IMR-90 (cell line): ENCODE measurements around the gene ABLIM3. TPM values are rescaled to one million over a fixed set of nuclear protein-coding genes. Genes with fewer than 3 reads are reported as not detected.

Experiments
- ATAC-seq: fragments of 200-7000 bp; cut with Tn5 transposase; 2 replicates; pipeline ENCODE4 v1.9.1; 2020; ENCODE audit warnings: low read depth, mild to moderate bottlenecking, moderate library complexity
- BruUV-seq: library from RNA; stranded (reverse); fragments of 400-500 nt; replicated peaks from 2 replicates; lab custom pipeline; 2021; lab: Mats Ljungman, UMichigan
- CTCF ChIA-PET: fragments of 300-600 bp; formaldehyde crosslinking; extraction: SDS; loops from one replicate; lab custom pipeline; 2021; ENCODE audit warnings: antibody characterized with exemption; lab: Yijun Ruan, JAX
- POLR2A ChIA-PET: fragments of 300-600 bp; sonication (Branson Sonifier 250); formaldehyde crosslinking; loops from one replicate; lab custom pipeline; 2022; ENCODE audit warnings: antibody characterized with exemption; ENCODE audit not compliant: unreplicated experiment; lab: Charles Lee
- DNase-seq: peaks from one replicate; pipeline ENCODE4 v3.0.0; 2013
- H2AFZ ChIP-seq: replicated peaks from 2 replicates; pipeline ENCODE3; 2013; ENCODE audit warnings: low read length, mild to moderate bottlenecking; ENCODE audit not compliant: poor library complexity
- H2AK5ac ChIP-seq: 2 replicates; pipeline ENCODE4 v1.6.1; 2013; ENCODE audit warnings: low read depth, low read length, inconsistent platforms
- H2AK9ac ChIP-seq: replicated peaks from 2 replicates; pipeline ENCODE3; 2013; ENCODE audit warnings: mild to moderate bottlenecking, low read depth, low read length, moderate library complexity; ENCODE audit not compliant: poor library complexity
- H2BK120ac ChIP-seq: 2 replicates; pipeline ENCODE4 v1.6.1; 2013; ENCODE audit warnings: low read depth, low read length, inconsistent platforms
- H2BK15ac ChIP-seq: 3 replicates; pipeline ENCODE4 v1.6.1; 2013; ENCODE audit warnings: low read depth, low read length, inconsistent platforms
- H2BK20ac ChIP-seq: 2 replicates; pipeline ENCODE4 v1.6.1; 2013; ENCODE audit warnings: low read depth, mild to moderate bottlenecking, inconsistent platforms, low read length, moderate library complexity
- H2BK5ac ChIP-seq: 2 replicates; pipeline ENCODE4 v1.6.1; 2013; ENCODE audit warnings: mild to moderate bottlenecking, low read depth, low read length, inconsistent platforms; ENCODE audit not compliant: poor library complexity, severe bottlenecking
- H3K14ac ChIP-seq: replicated peaks from 2 replicates; pipeline ENCODE4 v1.6.1; 2013; ENCODE audit warnings: low read depth, low read length, inconsistent platforms
- H3K18ac ChIP-seq: 2 replicates; pipeline ENCODE4 v1.6.1; 2013; ENCODE audit warnings: low read depth, low read length, control low read depth
- H3K23ac ChIP-seq: 2 replicates; pipeline ENCODE4 v1.6.1; 2013; ENCODE audit warnings: low read depth, low read length, inconsistent platforms
- H3K27ac ChIP-seq: 2 replicates; pipeline ENCODE4 v1.5.1; 2013; ENCODE audit warnings: mild to moderate bottlenecking, control low read depth, low read length; ENCODE audit not compliant: insufficient read depth
- H3K27me3 ChIP-seq: 2 replicates; pipeline ENCODE4 v1.6.1; 2013; ENCODE audit warnings: low read length; ENCODE audit not compliant: control insufficient read depth, insufficient read depth
- H3K36me3 ChIP-seq: 2 replicates; pipeline ENCODE4 v1.6.1; 2013; ENCODE audit warnings: low read length, mixed read lengths; ENCODE audit not compliant: control insufficient read depth, insufficient read depth
- H3K4ac ChIP-seq: 2 replicates; pipeline ENCODE4 v1.6.1; 2013; ENCODE audit warnings: low read depth, low read length, inconsistent platforms
- H3K4me1 ChIP-seq: 2 replicates; pipeline ENCODE4 v1.6.1; 2013; ENCODE audit warnings: low read length, mixed read lengths; ENCODE audit not compliant: control insufficient read depth, insufficient read depth
- H3K4me2 ChIP-seq: 2 replicates; pipeline ENCODE4 v1.6.1; 2013; ENCODE audit warnings: low read depth, mild to moderate bottlenecking, control low read depth, low read length, moderate library complexity
- H3K4me3 ChIP-seq: 2 replicates; pipeline ENCODE4 v1.5.1; 2013; ENCODE audit warnings: low read depth, mild to moderate bottlenecking, control low read depth, low read length, moderate library complexity; ENCODE audit not compliant: insufficient read depth
- H3K56ac ChIP-seq: 2 replicates; pipeline ENCODE4 v1.6.1; 2013; ENCODE audit warnings: low read length, inconsistent platforms; ENCODE audit not compliant: insufficient read depth; ENCODE audit errors: extremely low read depth
- H3K79me1 ChIP-seq, 2 experiments: 2 replicates each; pipeline ENCODE4 v1.6.1; 2013; ENCODE audit warnings: low read length in 2 of 2, inconsistent platforms in 1 of 2, low read depth in 1 of 2
- H3K9ac ChIP-seq: 2 replicates; pipeline ENCODE4 v1.6.1; 2013; ENCODE audit warnings: low read depth, low read length, control low read depth
- H3K9me1 ChIP-seq: 2 replicates; pipeline ENCODE4 v1.6.1; 2013; ENCODE audit warnings: low read length, inconsistent platforms; ENCODE audit not compliant: insufficient read depth
- H3K9me3 ChIP-seq: 2 replicates; pipeline ENCODE4 v1.6.1; 2013; ENCODE audit warnings: low read length; ENCODE audit not compliant: control insufficient read depth, insufficient read depth
- H4K20me1 ChIP-seq: 2 replicates; pipeline ENCODE4 v1.6.1; 2013; ENCODE audit warnings: low read length, inconsistent platforms; ENCODE audit not compliant: insufficient read depth
- H4K5ac ChIP-seq: 2 replicates; pipeline ENCODE4 v1.6.1; 2013; ENCODE audit warnings: mild to moderate bottlenecking, low read depth, low read length, control low read depth
- H4K8ac ChIP-seq, 2 experiments: 2 replicates each; pipeline ENCODE4 v1.6.1; 2013; ENCODE audit warnings: low read depth in 2 of 2, low read length in 2 of 2, control low read depth in 1 of 2, inconsistent platforms in 1 of 2
- H4K91ac ChIP-seq: 2 replicates; pipeline ENCODE4 v1.6.1; 2013; ENCODE audit warnings: low read depth, low read length, inconsistent platforms; ENCODE audit not compliant: insufficient read depth
- CEBPB ChIP-seq: IDR thresholded peaks from 2 replicates; pipeline ENCODE4 v1.6.1; 2012; ENCODE audit warnings: low read depth, low read length, improper control_type of control experiment
- CHD1 ChIP-seq: IDR thresholded peaks from 2 replicates; pipeline ENCODE4 v1.6.1; 2012; ENCODE audit warnings: low read depth, low read length, improper control_type of control experiment
- ELK1 ChIP-seq: fragments of 150-350 bp; IDR thresholded peaks from 2 replicates; pipeline ENCODE4 v1.6.1; 2016; ENCODE audit warnings: low read depth, mild to moderate bottlenecking, low read length, moderate library complexity, borderline replicate concordance
- FOS ChIP-seq: fragments of 150-350 bp; IDR thresholded peaks from 2 replicates; pipeline ENCODE4 v1.6.1; 2016; ENCODE audit warnings: low read depth, low read length
- MAFK ChIP-seq: IDR thresholded peaks from 2 replicates; pipeline ENCODE4 v1.6.1; 2012; ENCODE audit warnings: low read depth, low read length, improper control_type of control experiment
- MXI1 ChIP-seq: IDR thresholded peaks from 2 replicates; pipeline ENCODE4 v1.6.1; 2012; ENCODE audit warnings: low read depth, mild to moderate bottlenecking, low read length, moderate library complexity, borderline replicate concordance
- POLR2A ChIP-seq: IDR thresholded peaks from 2 replicates; pipeline ENCODE4 v1.6.1; 2012; ENCODE audit warnings: mild to moderate bottlenecking, low read depth, low read length
- RAD21 ChIP-seq: IDR thresholded peaks from 2 replicates; pipeline ENCODE4 v1.6.1; 2012; ENCODE audit warnings: low read length, improper control_type of control experiment
- RCOR1 ChIP-seq: IDR thresholded peaks from 2 replicates; pipeline ENCODE4 v1.6.1; 2012; ENCODE audit warnings: mild to moderate bottlenecking, low read length, improper control_type of control experiment; ENCODE audit not compliant: insufficient replicate concordance
- RFX5 ChIP-seq: IDR thresholded peaks from 2 replicates; pipeline ENCODE4 v1.8.0; 2012; ENCODE audit warnings: low read depth, mild to moderate bottlenecking, low read length, moderate library complexity
- SMC3 ChIP-seq: fragments of 150-350 bp; IDR thresholded peaks from 2 replicates; pipeline ENCODE4 v1.6.1; 2016; ENCODE audit warnings: low read depth, mild to moderate bottlenecking, antibody characterized with exemption, low read length, moderate library complexity
- whole genome bisulfite sequencing, 2 experiments: methylation state at CpG; one replicate each; pipeline versions ENCODE4 v1.1.5 to v1.1.7; 2013; ENCODE audit warnings: missing lambda C conversion rate in 2 of 2; ENCODE audit not compliant: insufficient read length in 1 of 2; ENCODE audit errors: extremely low coverage in 2 of 2; 5-methylcytosine and 5-hydroxymethylcytosine counted together
- dilution Hi-C: fragments of 300-500 bp; cut with HindIII; formaldehyde crosslinking; loops from one replicate; pipeline ENCODE4 v1.14.3; 2018; ENCODE audit warnings: low sequenced_read_pairs; ENCODE audit not compliant: unreplicated experiment
- in situ Hi-C: fragments of 300-500 bp; cut with MboI; formaldehyde crosslinking; loops from 3 replicates; pipeline ENCODE4 v1.14.3; 2019; ENCODE audit warnings: low sequenced_read_pairs, inconsistent platforms, mixed read lengths
- intact Hi-C: fragments of 100-400 bp; cut with micrococcal nuclease; formaldehyde crosslinking; loops from 2 replicates; pipeline ENCODE4 v1.10.0; 2022
- polyA plus RNA-seq, 3 experiments: library from polyadenylated mRNA; depleted of rRNA; stranded (reverse); fragments of >200 nt; gene quantifications; 2 replicates each; pipeline ENCODE4 v1.2.3, GENCODE V29; 2012; ENCODE audit warnings: low replicate concordance in 1 of 3
- total RNA-seq: library from RNA; depleted of rRNA; stranded (reverse); fragments of >200 nt; gene quantifications from 2 replicates; pipeline ENCODE4 v1.2.3, GENCODE V29; 2012
- TF ChIP-seq, protein P1 (sequence below): conservative IDR thresholded peaks from 2 replicates; pipeline ENCODE4 v1.5.1; 2012; ENCODE audit warnings: mild to moderate bottlenecking, low read depth, low read length, improper control_type of control experiment
- TF ChIP-seq, protein P2 (sequence below): fragments of 150-350 bp; IDR thresholded peaks from 2 replicates; pipeline ENCODE4 v1.6.1; 2017; ENCODE audit warnings: mild to moderate bottlenecking, antibody characterized with exemption, low read length, low read depth

ABLIM3 gene
- total and polyA plus RNA-seq, 2 of the 4 experiments (the other 2 are of a cell fraction) = 33.3 to 69.9 TPM

- Histone ChIP-seq H3K27me3 (no peaks in the 10 kb centered on the region), H3K79me1 (peaks cover 33 to 54% of the 10 kb centered on the region in 2 experiments), H3K27ac (no peak overlapping the region), H2AK9ac (no peak overlapping the region), H3K4me1 (peaks cover 10% of the 10 kb centered on the region), H2BK5ac (no peak overlapping the region), H3K36me3 (peaks cover 14% of the 10 kb centered on the region), H3K9ac (no peak overlapping the region), H3K18ac (no peak overlapping the region), H4K20me1 (no peaks in the 10 kb centered on the region), H4K8ac (no peak overlapping the region), H3K4me2 (no peak overlapping the region), H4K91ac (no peak overlapping the region), H3K56ac (no peak overlapping the region), H2AFZ (no peak overlapping the region), H2AK5ac (no peak overlapping the region), H3K4ac (no peak overlapping the region), H3K14ac (no peak overlapping the region), H3K23ac (no peak overlapping the region), H3K9me3 (no peaks in the 10 kb centered on the region), H2BK20ac (no peak overlapping the region), H2BK15ac (no peak overlapping the region; the same call in 2 of the 3 replicates), H4K5ac (no peak overlapping the region), H2BK120ac (no peak overlapping the region), H3K9me1 (peaks cover 10% of the 10 kb centered on the region), H3K4me3 (no peak overlapping the region)
- DNase-seq (no peak), ATAC-seq (no peak)
- BruUV-seq = no TSS peak
- intact Hi-C loops = no loop called here
- dilution Hi-C loops = no loop called here
- POLR2A ChIA-PET = no interaction called here
- in situ Hi-C loops = no loop called here
- WGBS, 2 experiments = no CpG with 5 or more reads among the region's 2 CpGs
- CTCF ChIA-PET = no interaction called here
- TF ChIP-seq CEBPB = no peak
- TF ChIP-seq RCOR1 = no peak
- TF ChIP-seq ELK1 = no peak
- TF ChIP-seq POLR2A = no peak
- TF ChIP-seq MAFK = no peak
- TF ChIP-seq, protein P1, sequence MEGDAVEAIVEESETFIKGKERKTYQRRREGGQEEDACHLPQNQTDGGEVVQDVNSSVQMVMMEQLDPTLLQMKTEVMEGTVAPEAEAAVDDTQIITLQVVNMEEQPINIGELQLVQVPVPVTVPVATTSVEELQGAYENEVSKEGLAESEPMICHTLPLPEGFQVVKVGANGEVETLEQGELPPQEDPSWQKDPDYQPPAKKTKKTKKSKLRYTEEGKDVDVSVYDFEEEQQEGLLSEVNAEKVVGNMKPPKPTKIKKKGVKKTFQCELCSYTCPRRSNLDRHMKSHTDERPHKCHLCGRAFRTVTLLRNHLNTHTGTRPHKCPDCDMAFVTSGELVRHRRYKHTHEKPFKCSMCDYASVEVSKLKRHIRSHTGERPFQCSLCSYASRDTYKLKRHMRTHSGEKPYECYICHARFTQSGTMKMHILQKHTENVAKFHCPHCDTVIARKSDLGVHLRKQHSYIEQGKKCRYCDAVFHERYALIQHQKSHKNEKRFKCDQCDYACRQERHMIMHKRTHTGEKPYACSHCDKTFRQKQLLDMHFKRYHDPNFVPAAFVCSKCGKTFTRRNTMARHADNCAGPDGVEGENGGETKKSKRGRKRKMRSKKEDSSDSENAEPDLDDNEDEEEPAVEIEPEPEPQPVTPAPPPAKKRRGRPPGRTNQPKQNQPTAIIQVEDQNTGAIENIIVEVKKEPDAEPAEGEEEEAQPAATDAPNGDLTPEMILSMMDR = no peak
- TF ChIP-seq SMC3 = no peak
- no peak for TF ChIP-seq FOS
- no peak for TF ChIP-seq CHD1
- TF ChIP-seq, protein P2, sequence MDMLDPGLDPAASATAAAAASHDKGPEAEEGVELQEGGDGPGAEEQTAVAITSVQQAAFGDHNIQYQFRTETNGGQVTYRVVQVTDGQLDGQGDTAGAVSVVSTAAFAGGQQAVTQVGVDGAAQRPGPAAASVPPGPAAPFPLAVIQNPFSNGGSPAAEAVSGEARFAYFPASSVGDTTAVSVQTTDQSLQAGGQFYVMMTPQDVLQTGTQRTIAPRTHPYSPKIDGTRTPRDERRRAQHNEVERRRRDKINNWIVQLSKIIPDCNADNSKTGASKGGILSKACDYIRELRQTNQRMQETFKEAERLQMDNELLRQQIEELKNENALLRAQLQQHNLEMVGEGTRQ = no peak
- no peak for TF ChIP-seq MXI1
- TF ChIP-seq RAD21 = no peak
- no peak for TF ChIP-seq RFX5
These were observed 45.2 kb downstream of the ABLIM3 start for GRCh38 chr5:149186506-149186905.
